RWPE1 (cell line): ENCODE measurements around the gene HAVCR2.

Source experiments
- CTCF ChIA-PET: fragments of 350-600 bp; sonication (Branson Sonifier 250); formaldehyde crosslinking; extraction: SDS; loops from one replicate; lab custom pipeline; 2021; lab: Yijun Ruan, JAX
- POLR2A ChIA-PET: fragments of 400-600 bp; formaldehyde crosslinking; extraction: SDS; loops from one replicate; lab custom pipeline; 2020; ENCODE audit warnings: antibody characterized with exemption; ENCODE audit not compliant: low non-redundant PET; lab: Yijun Ruan, JAX
- DNase-seq: peaks from one replicate; pipeline ENCODE4 v3.0.0; 2012; ENCODE audit warnings: low spot score
- H3K27ac ChIP-seq: fragments of 450-650 bp; 2 replicates; pipeline ENCODE4 v1.5.1; 2017
- CTCF ChIP-seq: fragments of 450-650 bp; conservative IDR thresholded peaks from 2 replicates; pipeline ENCODE4 v1.5.1; 2017; ENCODE audit warnings: low read depth, mild to moderate bottlenecking

Gene HAVCR2

GRCh38 chr5:157120102-157120501 is 11.3 kb upstream of the HAVCR2 start:
- DNase-seq, result no peak
- H3K27ac ChIP-seq, result no peak overlapping the region
- CTCF ChIA-PET, result no interaction called here
- TF ChIP-seq CTCF, result no peak
- POLR2A ChIA-PET, result no interaction called here

GRCh38 chr5:157116483-157116954 is 7.7 kb upstream of the HAVCR2 start:
- CTCF ChIA-PET, result interaction anchor here (0.6 kb wide), 2 partner anchors 72 to 1799 kb away, joined by 3 read pairs; no protein-coding TSS in a partner anchor
- no peak overlapping the region for H3K27ac ChIP-seq
- no peak for DNase-seq
- TF ChIP-seq CTCF, result no peak
- POLR2A ChIA-PET, result no interaction called here

DNA sequence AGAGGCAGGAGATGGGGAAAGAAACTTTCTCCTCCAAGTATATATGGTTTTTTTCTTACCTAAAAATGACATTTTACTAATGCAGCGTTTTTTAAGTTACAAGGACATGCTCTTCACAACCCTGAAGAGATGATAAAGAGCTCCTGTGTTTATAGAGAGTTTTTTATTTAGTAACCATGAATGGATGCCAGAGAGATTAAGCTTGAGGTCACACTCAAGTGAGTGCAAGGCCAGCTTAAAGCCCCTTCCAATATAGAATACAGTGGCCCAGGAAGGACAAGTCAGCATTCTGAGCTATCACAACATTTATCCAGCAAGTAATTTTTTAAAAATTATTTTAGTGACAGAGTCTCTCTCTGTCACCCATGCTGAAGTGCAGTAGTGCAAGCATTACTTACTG is 6.7 kb upstream of the HAVCR2 start:
- no peak for DNase-seq
- TF ChIP-seq CTCF, result no peak
- H3K27ac ChIP-seq, result no peak overlapping the region
- CTCF ChIA-PET, result no interaction called here
- POLR2A ChIA-PET, result no interaction called here

DNA sequence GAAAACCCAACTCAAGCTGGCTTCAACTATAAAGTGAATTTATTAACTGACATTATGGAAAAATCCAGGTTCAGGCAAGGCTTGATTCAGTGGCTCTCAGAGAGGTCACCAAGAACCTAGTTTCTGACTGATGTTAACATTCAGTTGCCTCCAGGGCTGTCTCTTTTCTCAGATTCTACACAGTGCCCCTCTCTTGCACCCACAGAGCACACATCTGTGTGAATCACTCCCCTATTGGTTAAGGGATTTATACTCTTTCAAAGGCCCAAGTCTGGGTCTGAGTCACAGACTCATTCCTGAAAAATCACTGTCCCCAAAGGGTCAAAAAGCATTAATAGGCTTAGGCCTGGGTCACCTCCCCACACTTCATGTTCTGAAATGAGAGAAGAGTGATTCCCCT is 6.2 kb upstream of the HAVCR2 start:
- POLR2A ChIA-PET, result no interaction called here
- no peak overlapping the region for H3K27ac ChIP-seq
- DNase-seq, result no peak
- TF ChIP-seq CTCF, result no peak
- CTCF ChIA-PET, result no interaction called here

DNA sequence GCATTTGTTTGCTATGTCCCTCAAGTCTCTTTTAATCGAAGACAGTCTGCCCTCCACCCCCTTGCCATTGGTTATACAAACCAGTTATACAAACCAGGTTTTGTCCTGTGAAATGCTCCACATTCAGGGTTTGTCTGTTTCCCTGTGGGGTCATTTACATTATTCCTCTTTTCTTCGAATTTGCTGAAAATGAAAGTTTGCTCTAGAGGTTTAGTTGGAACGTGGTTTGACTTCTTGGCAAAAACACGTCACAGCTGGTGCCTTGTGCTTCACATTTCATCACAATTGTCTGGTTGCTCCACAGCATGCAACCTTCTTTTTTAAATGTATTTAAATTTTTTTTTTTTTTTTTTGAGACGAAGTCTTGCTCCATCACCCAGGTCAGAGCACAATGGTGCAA is 4.2 kb upstream of the HAVCR2 start:
- TF ChIP-seq CTCF, result no peak
- DNase-seq, result no peak
- no peak overlapping the region for H3K27ac ChIP-seq
- CTCF ChIA-PET, result no interaction called here
- POLR2A ChIA-PET, result no interaction called here

DNA sequence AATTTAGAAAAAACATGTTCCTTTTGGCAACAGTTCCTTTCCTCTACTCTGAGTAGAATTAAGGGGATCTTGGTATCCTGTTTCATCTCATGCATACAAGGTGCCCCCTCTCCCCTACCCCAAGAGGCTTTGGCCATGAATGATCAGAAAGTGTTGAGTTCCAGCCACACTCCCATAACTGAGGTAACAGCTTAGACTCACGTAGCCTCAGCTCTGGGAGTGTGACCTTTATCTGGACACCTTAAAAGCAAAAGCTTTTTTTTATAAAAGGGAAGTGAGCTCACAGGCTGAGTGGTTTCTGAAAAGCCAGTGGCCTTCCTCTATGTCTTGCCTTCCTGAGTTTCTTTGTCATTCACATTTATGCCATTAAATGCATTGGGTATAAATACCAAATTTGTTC is 900 bp upstream of the HAVCR2 start:
- ChIA-PET POLR2A (no interaction called here), CTCF (no interaction called here)
- no peak overlapping the region for H3K27ac ChIP-seq
- no peak for TF ChIP-seq CTCF
- DNase-seq, result no peak

GRCh38 chr5:157107508-157107907 is 1.3 kb downstream of the HAVCR2 start:
- no peak for DNase-seq
- no peak overlapping the region for H3K27ac ChIP-seq
- POLR2A ChIA-PET, result no interaction called here
- CTCF ChIA-PET, result no interaction called here
- TF ChIP-seq CTCF, result no peak
